Endothelial cell of umbilical vein (primary cell): ENCODE measurements around the gene R3HCC1L. TPM values are rescaled to one million over a fixed set of nuclear protein-coding genes. Genes with fewer than 3 reads are reported as not detected.

ENCODE experiments used
- BruUV-seq: library from RNA; stranded (reverse); fragments of 400-500 nt; replicated peaks from 2 replicates; lab custom pipeline; 2021; lab: Mats Ljungman, UMichigan
- CTCF ChIA-PET: fragments of 300-600, 350-600 bp; sonication (Branson Sonifier 250); formaldehyde crosslinking; loops from one replicate; lab custom pipeline; 2021; ENCODE audit warnings: antibody characterized with exemption, inconsistent platforms; lab: Charles Lee
- POLR2A ChIA-PET: fragments of 300-600, 350-600 bp; sonication (Branson Sonifier 250); formaldehyde crosslinking; loops from one replicate; lab custom pipeline; 2021; ENCODE audit warnings: antibody characterized with exemption, inconsistent platforms; lab: Charles Lee
- DNase-seq: peaks from one replicate; pipeline ENCODE4 v3.0.0-alpha.2; 2011; ENCODE audit warnings: low read depth, low spot score
- FAIRE-seq: peaks from 2 replicates; lab custom pipeline; 2011; peaks lifted over from hg19 to GRCh38; lab: Jason Lieb, UNC
- H2AFZ ChIP-seq: 2 replicates; pipeline ENCODE4 v1.6.0; 2012; ENCODE audit warnings: low read depth, low read length, control low read depth, inconsistent platforms
- H3K27ac ChIP-seq: 2 replicates; pipeline ENCODE4 v1.5.1; 2011; ENCODE audit warnings: low read depth, mild to moderate bottlenecking, control low read depth, low read length, moderate library complexity; ENCODE audit not compliant: insufficient read depth
- H3K27me3 ChIP-seq, 2 experiments: 2 replicates each; pipeline versions ENCODE4 v1.6.0 to v1.6.1; 2011; ENCODE audit warnings: low read length in 2 of 2, mixed read lengths in 1 of 2; ENCODE audit not compliant: control insufficient read depth in 2 of 2, insufficient read depth in 2 of 2
- H3K36me3 ChIP-seq, 2 experiments: 2 replicates in 1 of 2; 3 replicates in 1 of 2; pipeline ENCODE4 v1.5.1; 2011; ENCODE audit warnings: low read length in 2 of 2, mild to moderate bottlenecking in 1 of 2, moderate library complexity in 1 of 2; ENCODE audit not compliant: control insufficient read depth in 2 of 2, insufficient read depth in 2 of 2; ENCODE audit errors: extremely low read depth in 1 of 2
- H3K4me1 ChIP-seq: 3 replicates; pipeline ENCODE4 v1.5.1; 2011; ENCODE audit warnings: mild to moderate bottlenecking, low read length; ENCODE audit not compliant: control insufficient read depth, insufficient read depth; ENCODE audit errors: extremely low read depth
- H3K4me2 ChIP-seq: 2 replicates; pipeline ENCODE4 v1.6.1; 2011; ENCODE audit warnings: low read length, control low read depth, mixed read lengths; ENCODE audit not compliant: insufficient read depth
- H3K4me3 ChIP-seq, 3 experiments: fragments of 200-600 bp in 1 of 3; sonication (generic), shearing (Covaris generic) in 1 of 3; replicated peaks in 1 of 3; 2 replicates each; pipeline ENCODE4 v1.5.1; 2011 to 2016; ENCODE audit warnings: control low read depth in 3 of 3, low read length in 3 of 3, mild to moderate bottlenecking in 2 of 3, inconsistent platforms in 1 of 3, low read depth in 1 of 3, moderate library complexity in 1 of 3; ENCODE audit not compliant: insufficient read depth in 1 of 3
- H3K79me2 ChIP-seq: 2 replicates; pipeline ENCODE4 v1.6.0; 2012; ENCODE audit warnings: low read length, inconsistent platforms; ENCODE audit not compliant: control insufficient read depth, insufficient read depth
- H3K9ac ChIP-seq: replicated peaks from 2 replicates; pipeline ENCODE3; 2011; ENCODE audit warnings: low read length, control low read depth; ENCODE audit not compliant: insufficient read depth; ENCODE audit errors: extremely low read depth
- H3K9me1 ChIP-seq: replicated peaks from 3 replicates; pipeline ENCODE4 v1.6.0; 2011; ENCODE audit warnings: mild to moderate bottlenecking, low read length; ENCODE audit not compliant: control insufficient read depth, insufficient read depth; ENCODE audit errors: extremely low read depth
- H3K9me3 ChIP-seq: replicated peaks from 2 replicates; pipeline ENCODE4 v1.5.1; 2012; ENCODE audit warnings: low read length, inconsistent platforms; ENCODE audit not compliant: control insufficient read depth, insufficient read depth
- H4K20me1 ChIP-seq: replicated peaks from 2 replicates; pipeline ENCODE3; 2011; ENCODE audit warnings: mild to moderate bottlenecking, low read length; ENCODE audit not compliant: control insufficient read depth, insufficient read depth; ENCODE audit errors: extremely low read depth
- CTCF ChIP-seq, 2 donors: IDR thresholded peaks; 1 replicate in 1 of 2; 2 replicates in 1 of 2; pipeline ENCODE4 v1.5.1; 2011; ENCODE audit warnings: low read length in 2 of 2, mild to moderate bottlenecking in 2 of 2, moderate library complexity in 2 of 2, control low read depth in 1 of 2, inconsistent platforms in 1 of 2, low read depth in 1 of 2; ENCODE audit not compliant: insufficient read depth in 1 of 2; ENCODE audit errors: extremely low read depth in 1 of 2
- EZH2 ChIP-seq: IDR thresholded peaks from 2 replicates; pipeline ENCODE4 v1.6.1; 2012; ENCODE audit warnings: borderline replicate concordance, low read depth, mild to moderate bottlenecking, moderate library complexity, low read length, inconsistent platforms; ENCODE audit not compliant: severe bottlenecking
- FOS ChIP-seq: IDR thresholded peaks from 2 replicates; pipeline ENCODE4 v1.6.1; 2011; ENCODE audit warnings: mild to moderate bottlenecking, low read length, moderate library complexity, borderline replicate concordance; ENCODE audit not compliant: insufficient read depth
- GATA2 ChIP-seq: IDR thresholded peaks from 2 replicates; pipeline ENCODE4 v1.7.0; 2011; ENCODE audit warnings: low read depth, mild to moderate bottlenecking, moderate library complexity, mixed read lengths, low read length; ENCODE audit not compliant: insufficient read length, insufficient read depth
- JUN ChIP-seq: IDR thresholded peaks from 2 replicates; pipeline ENCODE4 v1.6.1; 2011; ENCODE audit warnings: borderline replicate concordance, low read depth; ENCODE audit not compliant: insufficient read length, insufficient read depth
- MAX ChIP-seq: IDR thresholded peaks from 2 replicates; pipeline ENCODE4 v1.6.1; 2011; ENCODE audit not compliant: insufficient read depth, insufficient read length
- MYC ChIP-seq: IDR thresholded peaks from one replicate; pipeline ENCODE4 v1.6.1; 2011; ENCODE audit warnings: mild to moderate bottlenecking, low read depth, low read length
- POLR2A ChIP-seq: IDR thresholded peaks from 2 replicates; pipeline ENCODE4 v1.6.1; 2012; ENCODE audit warnings: low read depth, mild to moderate bottlenecking, control low read depth, low read length
- dilution Hi-C: fragments of 300-500 bp; cut with MboI; formaldehyde crosslinking; loops from one replicate; pipeline ENCODE4 v1.15.0; 2019; ENCODE audit warnings: low sequenced_read_pairs; ENCODE audit not compliant: extremely low pct_ligation_motif_present
- intact Hi-C: fragments of 100-400 bp; cut with micrococcal nuclease; formaldehyde crosslinking; loops from one replicate; pipeline ENCODE4 v1.10.0; 2022
- polyA plus RNA-seq, 4 experiments: library from polyadenylated mRNA; depleted of rRNA in 3 of 4; stranded (reverse) in 3 of 4; unstranded in 1 of 4; fragments of >200 nt; gene quantifications; 2 replicates each; pipeline versions ENCODE4 v1.2.1 to v1.2.3, GENCODE V29; 2011 to 2012; ENCODE audit warnings: missing spikeins in 1 of 4
- total RNA-seq: library from RNA; stranded (reverse); gene quantifications from 2 replicates; pipeline ENCODE4 v1.2.3, GENCODE V29; 2021

R3HCC1L gene
- total and polyA plus RNA-seq, 2 donors (not counting 3 experiments of a cell fraction or from before 2014, with no cell fraction given), result 6.3 to 12.4 TPM

GRCh38 chr10:98128802-98129201, 5.7 kb upstream of the R3HCC1L start:
- Histone ChIP-seq H3K27ac (no peak overlapping the region), H3K27me3 (peaks cover 0 to 3% of the 10 kb centered on the region in 2 experiments), H3K9me1 (no peaks in the 10 kb centered on the region), H3K9me3 (no peaks in the 10 kb centered on the region), H3K79me2 (no peaks in the 10 kb centered on the region), H3K4me1 (no peaks in the 10 kb centered on the region), H3K9ac (no peak overlapping the region), H3K4me3 (no peak overlapping the region), H3K4me2 (no peak overlapping the region), H2AFZ (no peak overlapping the region), H4K20me1 (no peaks in the 10 kb centered on the region), H3K36me3 (no peaks in the 10 kb centered on the region)
- no TSS peak for BruUV-seq
- FAIRE-seq, result no peak
- dilution Hi-C loops, result no loop called here
- no peak for DNase-seq
- intact Hi-C loops, result no loop called here
- ChIA-PET POLR2A (no interaction called here), CTCF (interaction anchor here (0.8 to 0.9 kb wide), 2 partner anchors 12 to 41 kb away, joined by 3 read pairs; no protein-coding TSS in a partner anchor)
- TF ChIP-seq MAX (no peak), EZH2 (no peak), CTCF (IDR thresholded peaks at IDR 0.05; ENCODE audit: extremely low read depth in 1 of 2, insufficient read depth in 1 of 2, low read depth in 1 of 2, low read length in 2 of 2) (no peak), MYC (no peak), POLR2A (no peak), JUN (no peak)

- H4K20me1 ChIP-seq, result no peaks in the 10 kb centered on the region
- DNase-seq, result no peak
- H3K36me3 ChIP-seq, result no peaks in the 10 kb centered on the region
- no peak overlapping the region for H3K4me2 ChIP-seq
- H3K9ac ChIP-seq, result no peak overlapping the region
- dilution Hi-C loops (no loop called here), intact Hi-C loops (no loop called here)
- no TSS peak for BruUV-seq
- peaks cover 6% of the 10 kb centered on the region for H3K4me1 ChIP-seq
- no peak for FAIRE-seq
- no peaks in the 10 kb centered on the region for H3K9me1 ChIP-seq
- POLR2A ChIA-PET, result no interaction called here
- H3K79me2 ChIP-seq, result peaks cover 16% of the 10 kb centered on the region
- H3K9me3 ChIP-seq, result no peaks in the 10 kb centered on the region
- no peak overlapping the region for H3K27ac ChIP-seq
- H2AFZ ChIP-seq, result no peak overlapping the region
- H3K27me3 ChIP-seq, result peaks cover 0 to 3% of the 10 kb centered on the region in 2 experiments
- CTCF ChIA-PET, result interaction anchor here (0.7 kb wide), 1 partner anchor 77 kb away, joined by 3 read pairs; no protein-coding TSS in a partner anchor
- TF ChIP-seq CTCF (IDR thresholded peaks at IDR 0.05; ENCODE audit: extremely low read depth in 1 of 2, insufficient read depth in 1 of 2, low read depth in 1 of 2, low read length in 2 of 2), result no peak
- no peak for TF ChIP-seq GATA2
- TF ChIP-seq FOS, result no peak
- no peak for TF ChIP-seq MAX
- H3K4me3 ChIP-seq, result no peak overlapping the region
Observed at GRCh38 chr10:98131619-98132018, 2.8 kb upstream of the R3HCC1L start.
